Left lung (tissue), 10 donors: ENCODE measurements around the gene GAS6. TPM values are rescaled to one million over a fixed set of nuclear protein-coding genes. Genes with fewer than 3 reads are reported as not detected.

Experiments
- ATAC-seq: fragments of 200-7000 bp; cut with Tn5 transposase; one replicate; pipeline ENCODE4 v1.9.1; 2020; ENCODE audit warnings: moderate library complexity
- DNase-seq, 4 donors: peaks; one replicate each; pipeline ENCODE4 v3.0.0-alpha.2; 2013 to 2020
- H3K27ac ChIP-seq, 2 donors: fragments of 200-600 bp; sonication (generic) in 1 of 2; one replicate each; pipeline versions ENCODE4 v1.5.0 to v1.8.0; 2020 to 2021
- H3K27me3 ChIP-seq, 2 donors: fragments of 200-600 bp; sonication (generic) in 1 of 2; one replicate each; pipeline versions ENCODE4 v1.5.0 to v1.8.0; 2020 to 2021
- H3K36me3 ChIP-seq, 2 donors: fragments of 200-600 bp; sonication (generic) in 1 of 2; one replicate each; pipeline versions ENCODE4 v1.5.0 to v1.8.0; 2020 to 2021
- H3K4me1 ChIP-seq, 2 donors: fragments of 200-600 bp; one replicate each; pipeline ENCODE4 v1.8.0; 2021
- H3K4me3 ChIP-seq, 2 donors: fragments of 200-600 bp; sonication (generic) in 1 of 2; one replicate each; pipeline versions ENCODE4 v1.5.0 to v1.8.0; 2020 to 2021; ENCODE audit warnings: mild to moderate bottlenecking in 1 of 2
- H3K9me3 ChIP-seq, 2 donors: fragments of 200-600 bp; sonication (generic) in 1 of 2; one replicate each; pipeline versions ENCODE4 v1.5.0 to v1.8.0; 2020 to 2021
- intact Hi-C, 2 donors: fragments of 100-400 bp; cut with DNase I; formaldehyde crosslinking; loops; one replicate each; pipeline versions ENCODE4 v1.11.2 to v1.14.2; 2022
- polyA plus RNA-seq, 6 donors: library from polyadenylated mRNA; unstranded; fragments of 120-200 nt; gene quantifications; one replicate each; pipeline ENCODE4 v1.2.1, GENCODE V29; 2013; ENCODE audit not compliant: insufficient read length in 6 of 6
- total RNA-seq, 2 donors: library from RNA; stranded (reverse); fragmentation: NEBNext Ultra II Directional; extraction: Animal tissue kit (Norgen Biotek cat#: 25700); gene quantifications; one replicate each; pipeline ENCODE4 v1.2.1, GENCODE V29; 2021
- TF ChIP-seq, protein P1 (sequence below), 2 donors: fragments of 200-600 bp; sonication (generic) in 1 of 2; IDR thresholded peaks; one replicate each; pipeline versions ENCODE4 v1.5.0 to v1.8.0; 2021; ENCODE audit warnings: antibody characterized with exemption in 2 of 2
- donor health status: DM: no; HTN: yes; CAD: no.
- donor health status: DM: no; HTN: no; CAD: no.

Gene GAS6
- total and polyA plus RNA-seq, 8 donors = 24.8 to 169 (median 33.5) TPM

DNA sequence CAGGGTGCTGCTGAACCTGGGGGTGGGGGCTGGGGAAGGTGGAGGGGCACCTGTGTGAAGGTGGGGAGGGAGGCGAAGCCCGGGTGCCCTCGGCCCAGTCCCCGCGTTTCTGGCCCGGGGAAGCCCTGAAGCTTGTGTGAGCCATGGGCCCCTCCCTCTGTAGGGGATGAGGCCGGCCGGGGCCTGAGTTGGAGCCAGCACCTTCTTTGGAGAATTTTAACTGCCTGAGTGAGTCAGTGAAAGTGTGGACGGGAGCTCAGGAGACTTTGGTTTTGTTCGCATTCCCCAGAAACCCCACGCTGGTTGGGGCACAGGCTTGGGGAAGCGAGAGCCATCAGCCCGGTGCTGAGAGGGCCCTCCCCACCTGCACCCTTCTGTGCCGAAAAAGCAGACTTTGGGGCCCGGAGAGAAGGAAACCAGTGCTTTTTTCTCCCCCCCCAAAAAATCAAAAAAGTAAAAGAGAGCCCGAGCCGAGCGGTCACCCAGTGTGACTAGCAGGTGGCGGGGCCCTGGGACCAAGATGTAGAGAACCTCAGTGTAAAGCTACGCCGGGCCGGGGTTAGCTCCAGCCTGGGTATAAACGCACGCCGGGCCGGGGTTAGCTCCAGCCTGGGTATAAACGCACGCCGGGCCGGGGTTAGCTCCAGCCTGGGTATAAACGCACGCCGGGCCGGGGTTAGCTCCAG is 59.7 kb downstream of the GAS6 start:
- H3K9me3 ChIP-seq = peaks cover 0 to 16% of the 10 kb centered on the region in 2 donors
- TF ChIP-seq, protein P1, sequence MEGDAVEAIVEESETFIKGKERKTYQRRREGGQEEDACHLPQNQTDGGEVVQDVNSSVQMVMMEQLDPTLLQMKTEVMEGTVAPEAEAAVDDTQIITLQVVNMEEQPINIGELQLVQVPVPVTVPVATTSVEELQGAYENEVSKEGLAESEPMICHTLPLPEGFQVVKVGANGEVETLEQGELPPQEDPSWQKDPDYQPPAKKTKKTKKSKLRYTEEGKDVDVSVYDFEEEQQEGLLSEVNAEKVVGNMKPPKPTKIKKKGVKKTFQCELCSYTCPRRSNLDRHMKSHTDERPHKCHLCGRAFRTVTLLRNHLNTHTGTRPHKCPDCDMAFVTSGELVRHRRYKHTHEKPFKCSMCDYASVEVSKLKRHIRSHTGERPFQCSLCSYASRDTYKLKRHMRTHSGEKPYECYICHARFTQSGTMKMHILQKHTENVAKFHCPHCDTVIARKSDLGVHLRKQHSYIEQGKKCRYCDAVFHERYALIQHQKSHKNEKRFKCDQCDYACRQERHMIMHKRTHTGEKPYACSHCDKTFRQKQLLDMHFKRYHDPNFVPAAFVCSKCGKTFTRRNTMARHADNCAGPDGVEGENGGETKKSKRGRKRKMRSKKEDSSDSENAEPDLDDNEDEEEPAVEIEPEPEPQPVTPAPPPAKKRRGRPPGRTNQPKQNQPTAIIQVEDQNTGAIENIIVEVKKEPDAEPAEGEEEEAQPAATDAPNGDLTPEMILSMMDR (IDR thresholded peaks at IDR 0.05) = no peak
- DNase-seq (peak in 1 of 4 donors; percentile 60), ATAC-seq (no peak)
- no peaks in the 10 kb centered on the region for H3K36me3 ChIP-seq
- intact Hi-C loops = loop anchor here in 1 of 2 donors (10.0 kb wide), 1 partner anchor 131 kb away; no protein-coding TSS in a partner anchor
- H3K4me1 ChIP-seq = peaks cover 0 to 7% of the 10 kb centered on the region in 2 donors
- no peak overlapping the region for H3K27ac ChIP-seq
- H3K27me3 ChIP-seq = no peaks in the 10 kb centered on the region
- no peak overlapping the region for H3K4me3 ChIP-seq

DNA sequence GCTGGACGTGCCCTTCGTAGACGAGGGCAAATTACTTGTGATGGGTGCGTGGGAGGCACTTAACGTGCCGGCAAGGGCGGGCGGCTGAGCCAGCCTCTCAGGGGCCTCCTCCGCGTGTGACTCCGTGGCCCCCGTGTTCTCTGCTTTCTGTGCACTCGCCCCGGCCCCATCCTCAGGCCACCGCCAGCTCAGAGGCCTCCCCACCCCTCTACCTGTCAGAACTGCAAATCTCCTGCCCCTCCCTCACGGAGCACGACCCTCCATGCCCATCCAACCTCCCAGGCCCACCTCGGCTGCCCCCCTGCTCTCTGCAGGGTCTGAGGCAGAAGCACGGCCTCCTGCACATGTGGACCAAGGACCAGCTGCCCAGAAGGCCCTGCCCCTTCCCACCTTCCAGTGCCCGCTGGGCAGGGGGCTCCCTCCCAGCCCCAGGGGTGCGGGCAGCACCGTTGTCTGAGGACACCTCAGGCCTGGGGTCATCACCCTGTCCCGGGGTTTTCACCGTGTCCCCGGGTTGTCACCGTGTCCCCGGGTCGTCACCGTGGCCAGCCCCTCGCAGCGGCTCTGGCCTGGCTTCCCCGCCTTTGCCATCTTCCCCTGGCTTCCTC is 60.4 kb downstream of the GAS6 start:
- peaks cover 0 to 15% of the 10 kb centered on the region in 2 donors for H3K9me3 ChIP-seq
- TF ChIP-seq, protein P1 (IDR thresholded peaks at IDR 0.05) = no peak
- no peak overlapping the region for H3K4me3 ChIP-seq
- no peaks in the 10 kb centered on the region for H3K27me3 ChIP-seq
- peak in 2 of 4 donors; percentile 28 to 57 for DNase-seq
- ATAC-seq = no peak
- intact Hi-C loops = loop anchor here in 1 of 2 donors (10.0 kb wide), 1 partner anchor 131 kb away; no protein-coding TSS in a partner anchor
- H3K27ac ChIP-seq = no peak overlapping the region
- peaks cover 0 to 7% of the 10 kb centered on the region in 2 donors for H3K4me1 ChIP-seq
- no peaks in the 10 kb centered on the region for H3K36me3 ChIP-seq

DNA sequence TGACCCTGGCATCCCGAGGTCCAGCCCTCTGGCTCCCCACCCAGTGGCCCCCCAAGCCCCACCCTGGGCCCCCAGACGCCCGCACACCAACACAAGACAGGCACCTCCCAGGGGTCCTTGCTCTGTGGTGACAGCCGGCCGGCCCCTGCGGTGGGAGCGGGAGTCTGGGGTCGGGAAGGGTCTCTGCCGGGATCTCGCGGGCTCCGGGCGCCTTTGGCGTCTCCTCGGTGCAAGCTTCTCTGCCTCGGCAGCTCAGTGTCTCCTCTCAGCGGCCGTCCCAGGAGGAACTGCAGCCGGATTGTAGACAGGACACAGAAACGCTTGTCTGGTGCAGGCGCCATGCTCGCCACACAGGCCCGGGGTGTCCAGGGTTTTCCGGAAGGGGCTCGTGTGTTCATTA is 61.1 kb downstream of the GAS6 start:
- intact Hi-C loops = loop anchor here in 1 of 2 donors (10.0 kb wide), 1 partner anchor 132 kb away; no protein-coding TSS in a partner anchor
- DNase-seq (peak in 2 of 4 donors; percentile 29 to 57), ATAC-seq (no peak)
- H3K36me3 ChIP-seq = no peaks in the 10 kb centered on the region
- TF ChIP-seq, protein P1 (IDR thresholded peaks at IDR 0.05) = no peak
- peaks cover 0 to 7% of the 10 kb centered on the region in 2 donors for H3K4me1 ChIP-seq
- H3K9me3 ChIP-seq = peaks cover 0 to 8% of the 10 kb centered on the region in 2 donors
- no peak overlapping the region for H3K4me3 ChIP-seq
- no peak overlapping the region for H3K27ac ChIP-seq
- H3K27me3 ChIP-seq = no peaks in the 10 kb centered on the region

DNA sequence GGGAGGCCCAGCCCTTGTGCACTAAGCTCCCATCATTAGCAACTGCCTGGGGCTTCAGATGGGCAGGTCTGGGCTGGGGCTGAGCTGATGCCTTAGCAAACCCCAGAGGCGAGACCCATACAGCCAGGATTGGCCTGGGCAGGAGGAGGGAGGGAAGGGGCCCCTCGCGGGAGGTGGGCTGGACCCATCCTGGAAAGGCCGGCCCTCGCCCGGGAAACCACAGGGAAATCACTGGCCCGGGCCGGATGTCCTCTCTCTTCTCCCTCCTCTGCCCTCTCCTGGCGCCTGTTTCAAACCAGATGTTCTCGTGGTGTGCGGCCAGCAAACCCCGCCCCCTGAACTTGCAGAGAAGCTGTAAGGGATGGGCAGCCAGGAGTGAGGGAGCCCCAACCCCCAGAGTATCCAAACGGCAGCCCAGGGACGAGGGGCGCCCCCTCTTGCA is 61.8 kb downstream of the GAS6 start:
- Histone ChIP-seq H3K27ac (no peak overlapping the region), H3K4me3 (no peak overlapping the region), H3K9me3 (peaks cover 0 to 7% of the 10 kb centered on the region in 2 donors), H3K4me1 (peaks cover 0 to 7% of the 10 kb centered on the region in 2 donors), H3K27me3 (no peaks in the 10 kb centered on the region), H3K36me3 (peaks cover 0 to 3% of the 10 kb centered on the region in 2 donors)
- intact Hi-C loops = loop anchor here in 1 of 2 donors (10.0 kb wide), 1 partner anchor 133 kb away; no protein-coding TSS in a partner anchor
- TF ChIP-seq, protein P1 (IDR thresholded peaks at IDR 0.05) = no peak
- peak; percentile 48 to 87 (median 78) for DNase-seq
- ATAC-seq = peak; percentile 59
